ENCODE measurements around the gene RFT1. TPM values are rescaled to one million over a fixed set of nuclear protein-coding genes. Genes with fewer than 3 reads are reported as not detected.

Gene RFT1
- total and polyA plus RNA-seq, 2 donors (not counting 1 experiment from before 2014, with no cell fraction given), result 9.7 to 20.5 TPM

DNA sequence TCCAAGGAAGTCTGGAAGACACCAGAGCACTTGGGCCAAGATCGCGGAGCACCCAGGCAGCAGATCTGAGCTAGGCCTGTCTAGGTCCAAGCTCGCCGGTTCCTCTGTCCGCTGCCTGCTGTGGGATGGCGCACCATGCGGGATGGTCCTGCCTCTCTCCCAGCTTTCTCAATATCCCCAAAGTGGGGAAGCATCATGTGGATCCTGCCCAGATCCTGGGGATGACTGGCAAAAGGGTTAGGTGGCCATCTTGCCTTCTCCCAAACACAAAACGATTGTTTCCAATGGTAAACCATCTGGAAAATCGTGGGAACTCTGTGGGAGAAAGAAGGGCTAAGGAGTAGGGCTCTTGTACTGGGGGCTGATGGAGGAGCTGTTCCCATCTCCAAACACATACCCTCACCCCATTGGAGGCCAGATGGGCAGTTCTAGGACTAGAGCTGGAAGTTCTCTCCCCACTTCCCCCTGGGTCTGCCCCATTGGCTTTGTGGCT is 39.6 kb upstream of the RFT1 start:
- Histone ChIP-seq H4K20me1 (ENCODE audit: control insufficient read depth, extremely low read depth, insufficient read depth, low read length) (no peaks in the 10 kb centered on the region), H3K4me1 (ENCODE audit: control insufficient read depth, extremely low read depth, insufficient read depth, low read length) (peaks cover 9% of the 10 kb centered on the region), H3K27ac (ENCODE audit: insufficient read depth, low read length) (no peak overlapping the region), H3K9ac (ENCODE audit: insufficient read depth, low read length) (no peak overlapping the region), H3K27me3 (ENCODE audit: control insufficient read depth, insufficient read depth, low read length) (no peaks in the 10 kb centered on the region), H3K4me2 (ENCODE audit: extremely low read depth, insufficient read depth, low read length) (no peak overlapping the region), H2AFZ (ENCODE audit: low read length) (no peak overlapping the region), H3K36me3 (ENCODE audit: control insufficient read depth, insufficient read depth, low read length) (peaks cover 2% of the 10 kb centered on the region), H3K9me3 (ENCODE audit: control insufficient read depth, insufficient read depth, low read depth, low read length) (no peaks in the 10 kb centered on the region), H3K4me3 (replicated peaks in 1 of 4; ENCODE audit: control extremely low read depth in 1 of 4, insufficient read depth in 1 of 4, low read depth in 3 of 4, low read length in 4 of 4) (no peak overlapping the region), H3K79me2 (ENCODE audit: control insufficient read depth, insufficient read depth, low read length) (peaks cover 5% of the 10 kb centered on the region)
- DNase-seq (ENCODE audit: low read depth in 2 of 2), result no peak
- TF ChIP-seq EZH2 (IDR thresholded peaks at IDR 0.05; ENCODE audit: low read length, missing control alignments), result no peak
- TF ChIP-seq, protein P1, sequence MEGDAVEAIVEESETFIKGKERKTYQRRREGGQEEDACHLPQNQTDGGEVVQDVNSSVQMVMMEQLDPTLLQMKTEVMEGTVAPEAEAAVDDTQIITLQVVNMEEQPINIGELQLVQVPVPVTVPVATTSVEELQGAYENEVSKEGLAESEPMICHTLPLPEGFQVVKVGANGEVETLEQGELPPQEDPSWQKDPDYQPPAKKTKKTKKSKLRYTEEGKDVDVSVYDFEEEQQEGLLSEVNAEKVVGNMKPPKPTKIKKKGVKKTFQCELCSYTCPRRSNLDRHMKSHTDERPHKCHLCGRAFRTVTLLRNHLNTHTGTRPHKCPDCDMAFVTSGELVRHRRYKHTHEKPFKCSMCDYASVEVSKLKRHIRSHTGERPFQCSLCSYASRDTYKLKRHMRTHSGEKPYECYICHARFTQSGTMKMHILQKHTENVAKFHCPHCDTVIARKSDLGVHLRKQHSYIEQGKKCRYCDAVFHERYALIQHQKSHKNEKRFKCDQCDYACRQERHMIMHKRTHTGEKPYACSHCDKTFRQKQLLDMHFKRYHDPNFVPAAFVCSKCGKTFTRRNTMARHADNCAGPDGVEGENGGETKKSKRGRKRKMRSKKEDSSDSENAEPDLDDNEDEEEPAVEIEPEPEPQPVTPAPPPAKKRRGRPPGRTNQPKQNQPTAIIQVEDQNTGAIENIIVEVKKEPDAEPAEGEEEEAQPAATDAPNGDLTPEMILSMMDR (conservative IDR thresholded peaks at IDR 0.05 in 1 of 2, IDR thresholded peaks at IDR 0.05 in 1 of 2; ENCODE audit: low read depth in 1 of 2, low read length in 2 of 2), result no peak

DNA sequence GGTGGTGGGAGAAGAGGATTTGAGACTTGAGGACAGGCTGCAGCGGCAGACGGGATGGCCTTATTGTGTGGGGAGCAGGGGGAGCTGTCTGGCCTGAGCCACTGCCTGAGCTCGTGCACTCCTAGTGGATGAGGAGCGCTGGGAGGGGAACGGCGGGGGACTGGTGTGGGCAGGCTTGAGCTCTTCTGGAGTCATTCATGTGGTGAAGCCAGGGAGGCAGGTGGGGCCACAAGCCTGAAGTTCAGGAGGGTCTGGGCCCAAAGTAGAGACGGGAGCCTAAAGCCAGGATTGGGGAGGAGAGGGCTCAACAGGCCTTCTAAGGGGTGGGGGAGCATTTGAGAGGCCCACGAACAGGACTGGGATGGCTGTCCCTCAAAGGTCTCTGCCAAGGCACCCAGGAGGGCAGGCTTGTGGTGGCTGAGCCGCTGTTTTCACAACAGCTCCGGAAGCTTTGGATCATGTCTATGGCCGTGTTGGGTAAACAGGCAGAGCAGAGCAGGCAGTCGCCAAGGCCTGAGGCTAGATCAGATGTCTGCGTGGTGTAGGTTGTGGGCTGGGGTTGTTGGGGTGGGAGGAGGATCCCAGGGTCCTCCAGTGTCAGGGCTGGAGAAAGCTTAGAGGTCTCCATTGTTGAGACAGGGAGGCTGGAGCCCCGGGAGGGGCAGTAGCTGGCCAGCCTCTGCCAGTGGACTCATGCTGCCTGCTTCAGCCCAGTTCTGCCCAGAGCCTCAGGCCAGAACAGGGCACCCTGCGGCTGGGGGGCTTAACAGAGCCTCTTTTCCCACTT is 39.0 kb upstream of the RFT1 start:
- H3K4me2 ChIP-seq (ENCODE audit: extremely low read depth, insufficient read depth, low read length), result no peak overlapping the region
- no peaks in the 10 kb centered on the region for H4K20me1 ChIP-seq (ENCODE audit: control insufficient read depth, extremely low read depth, insufficient read depth, low read length)
- H3K9ac ChIP-seq (ENCODE audit: insufficient read depth, low read length), result no peak overlapping the region
- no peak for TF ChIP-seq EZH2 (IDR thresholded peaks at IDR 0.05; ENCODE audit: low read length, missing control alignments)
- TF ChIP-seq, protein P1 (conservative IDR thresholded peaks at IDR 0.05 in 1 of 2, IDR thresholded peaks at IDR 0.05 in 1 of 2; ENCODE audit: low read depth in 1 of 2, low read length in 2 of 2), result no peak
- no peak overlapping the region for H3K4me3 ChIP-seq (replicated peaks in 1 of 4; ENCODE audit: control extremely low read depth in 1 of 4, insufficient read depth in 1 of 4, low read depth in 3 of 4, low read length in 4 of 4)
- no peaks in the 10 kb centered on the region for H3K9me3 ChIP-seq (ENCODE audit: control insufficient read depth, insufficient read depth, low read depth, low read length)
- H3K27me3 ChIP-seq (ENCODE audit: control insufficient read depth, insufficient read depth, low read length), result no peaks in the 10 kb centered on the region
- H2AFZ ChIP-seq (ENCODE audit: low read length), result no peak overlapping the region
- peaks cover 9% of the 10 kb centered on the region for H3K4me1 ChIP-seq (ENCODE audit: control insufficient read depth, extremely low read depth, insufficient read depth, low read length)
- H3K79me2 ChIP-seq (ENCODE audit: control insufficient read depth, insufficient read depth, low read length), result peaks cover 5% of the 10 kb centered on the region
- peaks cover 2% of the 10 kb centered on the region for H3K36me3 ChIP-seq (ENCODE audit: control insufficient read depth, insufficient read depth, low read length)
- H3K27ac ChIP-seq (ENCODE audit: insufficient read depth, low read length), result no peak overlapping the region
- DNase-seq (ENCODE audit: low read depth in 2 of 2), result no peak

DNA sequence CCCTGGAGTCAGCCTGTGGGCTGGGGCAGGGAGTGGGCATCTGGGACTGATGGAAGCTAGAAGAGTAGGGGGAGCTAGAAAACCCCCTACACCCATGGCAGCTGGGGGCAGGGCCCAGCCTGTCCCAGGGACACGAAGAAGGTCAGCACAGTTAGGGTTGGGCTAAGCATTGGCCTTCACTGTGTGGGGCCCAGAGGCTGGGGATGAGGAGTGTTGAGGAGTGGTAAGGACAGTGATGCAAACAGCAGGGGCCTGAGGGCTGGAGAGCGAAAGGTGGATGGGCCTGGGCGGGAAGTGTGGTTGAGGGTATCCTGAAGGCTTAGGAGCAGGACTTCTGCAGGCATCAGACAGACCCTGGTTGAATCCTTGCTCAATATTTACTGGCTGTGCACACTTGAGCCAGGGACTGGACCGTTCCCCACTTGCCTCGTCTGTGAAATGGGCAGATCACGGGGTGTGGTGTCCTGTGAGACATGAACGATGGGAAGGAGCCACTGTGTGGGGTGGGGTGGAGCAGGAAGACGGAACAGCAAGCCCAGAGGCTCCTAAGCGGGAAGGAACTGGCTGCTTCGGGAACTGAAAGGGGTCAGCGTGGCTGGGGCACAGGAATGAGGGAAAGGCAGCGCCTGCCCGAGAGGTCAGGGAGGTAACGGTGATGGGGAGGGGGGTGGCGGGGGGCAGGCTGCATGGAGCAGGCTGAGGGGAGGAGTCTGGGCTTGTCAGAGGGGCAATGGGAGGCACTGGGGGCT is 38.1 kb upstream of the RFT1 start:
- Histone ChIP-seq H4K20me1 (ENCODE audit: control insufficient read depth, extremely low read depth, insufficient read depth, low read length) (no peaks in the 10 kb centered on the region), H3K4me3 (replicated peaks in 1 of 4; ENCODE audit: control extremely low read depth in 1 of 4, insufficient read depth in 1 of 4, low read depth in 3 of 4, low read length in 4 of 4) (no peak overlapping the region), H3K27me3 (ENCODE audit: control insufficient read depth, insufficient read depth, low read length) (no peaks in the 10 kb centered on the region), H3K36me3 (ENCODE audit: control insufficient read depth, insufficient read depth, low read length) (no peaks in the 10 kb centered on the region), H3K4me1 (ENCODE audit: control insufficient read depth, extremely low read depth, insufficient read depth, low read length) (peaks cover 9% of the 10 kb centered on the region), H2AFZ (ENCODE audit: low read length) (no peak overlapping the region), H3K9ac (ENCODE audit: insufficient read depth, low read length) (no peak overlapping the region), H3K27ac (ENCODE audit: insufficient read depth, low read length) (no peak overlapping the region), H3K4me2 (ENCODE audit: extremely low read depth, insufficient read depth, low read length) (no peak overlapping the region), H3K79me2 (ENCODE audit: control insufficient read depth, insufficient read depth, low read length) (peaks cover 5% of the 10 kb centered on the region), H3K9me3 (ENCODE audit: control insufficient read depth, insufficient read depth, low read depth, low read length) (no peaks in the 10 kb centered on the region)
- no peak for DNase-seq (ENCODE audit: low read depth in 2 of 2)
- TF ChIP-seq EZH2 (IDR thresholded peaks at IDR 0.05; ENCODE audit: low read length, missing control alignments), result no peak
- TF ChIP-seq, protein P1 (conservative IDR thresholded peaks at IDR 0.05 in 1 of 2, IDR thresholded peaks at IDR 0.05 in 1 of 2; ENCODE audit: low read depth in 1 of 2, low read length in 2 of 2), result no peak

All from fibroblast of lung (primary cell).